ENCODE data around the gene CCDC106.

The CCDC106 gene

DNA sequence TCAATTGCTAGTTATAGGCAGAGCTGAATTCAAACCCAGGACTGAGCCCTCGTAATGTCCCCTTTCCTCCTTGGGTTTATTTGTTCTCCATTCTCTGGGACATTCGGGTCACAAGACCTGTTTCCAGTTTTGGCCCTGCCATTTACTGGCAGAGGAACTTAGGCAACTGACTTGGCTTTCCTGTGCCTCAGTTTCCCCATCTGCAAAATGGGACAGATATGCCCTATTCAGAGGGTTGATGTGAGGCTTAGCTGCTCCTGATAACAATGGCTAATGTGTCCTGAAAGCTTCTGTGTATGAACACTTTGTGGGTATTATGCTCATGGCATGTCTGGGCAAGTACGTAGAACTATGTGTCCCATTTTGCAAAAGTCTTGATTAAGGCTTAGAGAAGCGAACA, 46.9 kb upstream of the CCDC106 start:
- DNase-seq (ENCODE audit: low read depth, low spot score): no peak
- H3K4me3 ChIP-seq (ENCODE audit: low read depth, low read length): peak overlapping the region; percentile 87
- POLR2A ChIA-PET: no interaction called here
- TF ChIP-seq, protein P1, sequence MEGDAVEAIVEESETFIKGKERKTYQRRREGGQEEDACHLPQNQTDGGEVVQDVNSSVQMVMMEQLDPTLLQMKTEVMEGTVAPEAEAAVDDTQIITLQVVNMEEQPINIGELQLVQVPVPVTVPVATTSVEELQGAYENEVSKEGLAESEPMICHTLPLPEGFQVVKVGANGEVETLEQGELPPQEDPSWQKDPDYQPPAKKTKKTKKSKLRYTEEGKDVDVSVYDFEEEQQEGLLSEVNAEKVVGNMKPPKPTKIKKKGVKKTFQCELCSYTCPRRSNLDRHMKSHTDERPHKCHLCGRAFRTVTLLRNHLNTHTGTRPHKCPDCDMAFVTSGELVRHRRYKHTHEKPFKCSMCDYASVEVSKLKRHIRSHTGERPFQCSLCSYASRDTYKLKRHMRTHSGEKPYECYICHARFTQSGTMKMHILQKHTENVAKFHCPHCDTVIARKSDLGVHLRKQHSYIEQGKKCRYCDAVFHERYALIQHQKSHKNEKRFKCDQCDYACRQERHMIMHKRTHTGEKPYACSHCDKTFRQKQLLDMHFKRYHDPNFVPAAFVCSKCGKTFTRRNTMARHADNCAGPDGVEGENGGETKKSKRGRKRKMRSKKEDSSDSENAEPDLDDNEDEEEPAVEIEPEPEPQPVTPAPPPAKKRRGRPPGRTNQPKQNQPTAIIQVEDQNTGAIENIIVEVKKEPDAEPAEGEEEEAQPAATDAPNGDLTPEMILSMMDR (IDR thresholded peaks at IDR 0.05; ENCODE audit: insufficient read depth, low read length, missing control alignments): no peak
- CTCF ChIA-PET: interaction anchor here (0.8 to 2.9 kb wide), 2 partner anchors 85 to 133 kb away, joined by 3 to 15 read pairs; no protein-coding TSS in a partner anchor

GRCh38 chr19:55602104-55603001, 45.7 kb upstream of the CCDC106 start:
- CTCF ChIA-PET: no interaction called here
- TF ChIP-seq, protein P1 (IDR thresholded peaks at IDR 0.05; ENCODE audit: insufficient read depth, low read length, missing control alignments): no peak
- DNase-seq (ENCODE audit: low read depth, low spot score): no peak
- no peak overlapping the region for H3K4me3 ChIP-seq (ENCODE audit: low read depth, low read length)
- POLR2A ChIA-PET: no interaction called here

DNA sequence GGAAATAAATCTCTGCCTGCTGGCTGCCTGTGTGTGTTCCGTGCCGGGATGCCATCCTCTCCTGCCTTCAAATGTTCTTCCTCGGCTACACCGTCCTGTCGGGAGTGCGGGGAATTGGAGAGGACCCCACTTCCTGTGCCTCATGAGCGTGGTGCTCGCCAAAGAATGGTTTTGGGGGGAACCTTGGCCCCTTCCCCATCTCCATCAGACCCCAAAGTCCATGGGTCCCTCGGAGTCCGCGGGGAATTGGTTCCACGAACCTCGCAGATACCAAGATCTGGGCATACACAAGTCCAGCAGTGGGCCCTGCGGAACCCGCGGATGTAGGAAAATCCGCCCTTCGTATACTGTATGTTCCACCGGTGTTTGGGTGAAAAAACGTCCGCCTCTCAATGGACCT, 44.9 kb upstream of the CCDC106 start:
- TF ChIP-seq, protein P1 (IDR thresholded peaks at IDR 0.05; ENCODE audit: insufficient read depth, low read length, missing control alignments): no peak
- DNase-seq (ENCODE audit: low read depth, low spot score): no peak
- ChIA-PET CTCF (no interaction called here), POLR2A (no interaction called here)
- no peak overlapping the region for H3K4me3 ChIP-seq (ENCODE audit: low read depth, low read length)

- TF ChIP-seq, protein P1 (IDR thresholded peaks at IDR 0.05; ENCODE audit: insufficient read depth, low read length, missing control alignments): no peak
- no peak for DNase-seq (ENCODE audit: low read depth, low spot score)
- POLR2A ChIA-PET: interaction anchor here (1.1 kb wide), 1 partner anchor 18 kb away, joined by 3 read pairs; no protein-coding TSS in a partner anchor
- CTCF ChIA-PET: interaction anchor here (1.0 to 3.9 kb wide), 5 partner anchors 10 to 136 kb away, joined by 3 to 36 read pairs (median 4); no protein-coding TSS in a partner anchor
- H3K4me3 ChIP-seq (ENCODE audit: low read depth, low read length): no peak overlapping the region
Measured at GRCh38 chr19:55603581-55604292, 44.3 kb upstream of the CCDC106 start.

- POLR2A ChIA-PET: interaction anchor here (0.6 to 1.5 kb wide), 7 partner anchors 19 to 543 kb away, joined by 3 to 6 read pairs (median 5); partner anchors contain the start of genes ZNF581 and ZNF784
- TF ChIP-seq, protein P1 (IDR thresholded peaks at IDR 0.05; ENCODE audit: insufficient read depth, low read length, missing control alignments): no peak
- CTCF ChIA-PET: interaction anchor here (0.7 to 4.3 kb wide), 25 partner anchors 8 to 517 kb away, joined by 3 to 70 read pairs (median 6); partner anchors contain the start of gene ZNF784
- peak; percentile 65 for DNase-seq (ENCODE audit: low read depth, low spot score)
- peak overlapping the region; percentile 96 for H3K4me3 ChIP-seq (ENCODE audit: low read depth, low read length)
Measured at GRCh38 chr19:55605207-55605636, 42.8 kb upstream of the CCDC106 start.

Measured in AG04449 (cell line).